H54 (cell line): ENCODE results near the gene NRXN3.

Experiments
- DNase-seq: peaks from one replicate; pipeline ENCODE4 v3.0.0; 2011; ENCODE audit warnings: low spot score, mixed read lengths; ENCODE audit not compliant: insufficient read length
- FAIRE-seq: peaks from 3 replicates; lab custom pipeline; 2011; peaks lifted over from hg19 to GRCh38; lab: Jason Lieb, UNC
- POLR2A ChIP-seq: IDR thresholded peaks from 2 replicates; pipeline ENCODE4 v1.6.1; 2011; ENCODE audit warnings: low read depth, mild to moderate bottlenecking, low read length

Gene NRXN3

GRCh38 chr14:78848234-78848820 lies 678.2 kb downstream of the NRXN3 start:
- FAIRE-seq (no peak), DNase-seq (peak; percentile 1)
- TF ChIP-seq POLR2A, result no peak

- DNase-seq, result no peak
- FAIRE-seq, result no peak
- no peak for TF ChIP-seq POLR2A
Observed at GRCh38 chr14:78849952-78850351, 679.8 kb downstream of the NRXN3 start.

- DNase-seq (no peak), FAIRE-seq (no peak)
- TF ChIP-seq POLR2A, result no peak
Observed at GRCh38 chr14:78851189-78851588, 681.0 kb downstream of the NRXN3 start.

- DNase-seq (no peak), FAIRE-seq (no peak)
- no peak for TF ChIP-seq POLR2A
Observed at GRCh38 chr14:78852040-78852439, 681.9 kb downstream of the NRXN3 start.

GRCh38 chr14:78857974-78858373 lies 687.8 kb downstream of the NRXN3 start:
- DNase-seq (no peak), FAIRE-seq (no peak)
- TF ChIP-seq POLR2A, result no peak

- no peak for TF ChIP-seq POLR2A
- FAIRE-seq (no peak), DNase-seq (no peak)
Observed at GRCh38 chr14:78863143-78863542, 693.0 kb downstream of the NRXN3 start.

GRCh38 chr14:78872837-78873236 lies 702.7 kb downstream of the NRXN3 start:
- DNase-seq (no peak), FAIRE-seq (no peak)
- no peak for TF ChIP-seq POLR2A

- no peak for DNase-seq
- TF ChIP-seq POLR2A, result no peak
- no peak for FAIRE-seq
Observed at GRCh38 chr14:78873581-78873980, 703.4 kb downstream of the NRXN3 start.

GRCh38 chr14:78875049-78875448 lies 704.9 kb downstream of the NRXN3 start:
- FAIRE-seq (no peak), DNase-seq (no peak)
- TF ChIP-seq POLR2A, result no peak

- no peak for DNase-seq
- TF ChIP-seq POLR2A, result no peak
- FAIRE-seq, result no peak
Observed at GRCh38 chr14:78885884-78886283, 715.7 kb downstream of the NRXN3 start.

GRCh38 chr14:78897443-78897842 lies 727.3 kb downstream of the NRXN3 start:
- DNase-seq (no peak), FAIRE-seq (no peak)
- no peak for TF ChIP-seq POLR2A

- no peak for FAIRE-seq
- DNase-seq, result peak; percentile 1
Observed at GRCh38 chr14:78902010-78902623, 731.9 kb downstream of the NRXN3 start.

GRCh38 chr14:78904094-78904493 lies 733.9 kb downstream of the NRXN3 start:
- no peak for TF ChIP-seq POLR2A
- FAIRE-seq, result no peak
- DNase-seq, result no peak

More at GRCh38 chr14:78902010-78902623, 731.9 kb downstream of the NRXN3 start:
- TF ChIP-seq POLR2A, result no peak

GRCh38 chr14:78917462-78917861 lies 747.3 kb downstream of the NRXN3 start:
- DNase-seq (no peak), FAIRE-seq (no peak)
- no peak for TF ChIP-seq POLR2A

- TF ChIP-seq POLR2A, result no peak
- no peak for DNase-seq
- FAIRE-seq, result no peak
Observed at GRCh38 chr14:78921856-78922255, 751.7 kb downstream of the NRXN3 start.

- no peak for DNase-seq
- TF ChIP-seq POLR2A, result no peak
- no peak for FAIRE-seq
Observed at GRCh38 chr14:78927261-78927660, 757.1 kb downstream of the NRXN3 start.
